IMR-90 (cell line): ENCODE results near the gene CACNA1D. TPM values are rescaled to one million over a fixed set of nuclear protein-coding genes. Genes with fewer than 3 reads are reported as not detected.

ENCODE experiments used
- ATAC-seq: fragments of 200-7000 bp; cut with Tn5 transposase; 2 replicates; pipeline ENCODE4 v1.9.1; 2020; ENCODE audit warnings: low read depth, mild to moderate bottlenecking, moderate library complexity
- BruUV-seq: library from RNA; stranded (reverse); fragments of 400-500 nt; replicated peaks from 2 replicates; lab custom pipeline; 2021; lab: Mats Ljungman, UMichigan
- CTCF ChIA-PET: fragments of 300-600 bp; formaldehyde crosslinking; extraction: SDS; loops from one replicate; lab custom pipeline; 2021; ENCODE audit warnings: antibody characterized with exemption; lab: Yijun Ruan, JAX
- POLR2A ChIA-PET: fragments of 300-600 bp; sonication (Branson Sonifier 250); formaldehyde crosslinking; loops from one replicate; lab custom pipeline; 2022; ENCODE audit warnings: antibody characterized with exemption; ENCODE audit not compliant: unreplicated experiment; lab: Charles Lee
- DNase-seq: peaks from one replicate; pipeline ENCODE4 v3.0.0; 2013
- H2AFZ ChIP-seq: replicated peaks from 2 replicates; pipeline ENCODE3; 2013; ENCODE audit warnings: low read length, mild to moderate bottlenecking; ENCODE audit not compliant: poor library complexity
- H2AK5ac ChIP-seq: 2 replicates; pipeline ENCODE4 v1.6.1; 2013; ENCODE audit warnings: low read depth, low read length, inconsistent platforms
- H2AK9ac ChIP-seq: replicated peaks from 2 replicates; pipeline ENCODE3; 2013; ENCODE audit warnings: mild to moderate bottlenecking, low read depth, low read length, moderate library complexity; ENCODE audit not compliant: poor library complexity
- H2BK120ac ChIP-seq: 2 replicates; pipeline ENCODE4 v1.6.1; 2013; ENCODE audit warnings: low read depth, low read length, inconsistent platforms
- H2BK15ac ChIP-seq: 3 replicates; pipeline ENCODE4 v1.6.1; 2013; ENCODE audit warnings: low read depth, low read length, inconsistent platforms
- H2BK20ac ChIP-seq: 2 replicates; pipeline ENCODE4 v1.6.1; 2013; ENCODE audit warnings: low read depth, mild to moderate bottlenecking, inconsistent platforms, low read length, moderate library complexity
- H2BK5ac ChIP-seq: 2 replicates; pipeline ENCODE4 v1.6.1; 2013; ENCODE audit warnings: mild to moderate bottlenecking, low read depth, low read length, inconsistent platforms; ENCODE audit not compliant: poor library complexity, severe bottlenecking
- H3K14ac ChIP-seq: replicated peaks from 2 replicates; pipeline ENCODE4 v1.6.1; 2013; ENCODE audit warnings: low read depth, low read length, inconsistent platforms
- H3K18ac ChIP-seq: 2 replicates; pipeline ENCODE4 v1.6.1; 2013; ENCODE audit warnings: low read depth, low read length, control low read depth
- H3K23ac ChIP-seq: 2 replicates; pipeline ENCODE4 v1.6.1; 2013; ENCODE audit warnings: low read depth, low read length, inconsistent platforms
- H3K27ac ChIP-seq: 2 replicates; pipeline ENCODE4 v1.5.1; 2013; ENCODE audit warnings: mild to moderate bottlenecking, control low read depth, low read length; ENCODE audit not compliant: insufficient read depth
- H3K27me3 ChIP-seq: 2 replicates; pipeline ENCODE4 v1.6.1; 2013; ENCODE audit warnings: low read length; ENCODE audit not compliant: control insufficient read depth, insufficient read depth
- H3K36me3 ChIP-seq: 2 replicates; pipeline ENCODE4 v1.6.1; 2013; ENCODE audit warnings: low read length, mixed read lengths; ENCODE audit not compliant: control insufficient read depth, insufficient read depth
- H3K4ac ChIP-seq: 2 replicates; pipeline ENCODE4 v1.6.1; 2013; ENCODE audit warnings: low read depth, low read length, inconsistent platforms
- H3K4me1 ChIP-seq: 2 replicates; pipeline ENCODE4 v1.6.1; 2013; ENCODE audit warnings: low read length, mixed read lengths; ENCODE audit not compliant: control insufficient read depth, insufficient read depth
- H3K4me2 ChIP-seq: 2 replicates; pipeline ENCODE4 v1.6.1; 2013; ENCODE audit warnings: low read depth, mild to moderate bottlenecking, control low read depth, low read length, moderate library complexity
- H3K4me3 ChIP-seq: 2 replicates; pipeline ENCODE4 v1.5.1; 2013; ENCODE audit warnings: low read depth, mild to moderate bottlenecking, control low read depth, low read length, moderate library complexity; ENCODE audit not compliant: insufficient read depth
- H3K56ac ChIP-seq: 2 replicates; pipeline ENCODE4 v1.6.1; 2013; ENCODE audit warnings: low read length, inconsistent platforms; ENCODE audit not compliant: insufficient read depth; ENCODE audit errors: extremely low read depth
- H3K79me1 ChIP-seq, 2 experiments: 2 replicates each; pipeline ENCODE4 v1.6.1; 2013; ENCODE audit warnings: low read length in 2 of 2, inconsistent platforms in 1 of 2, low read depth in 1 of 2
- H3K9ac ChIP-seq: 2 replicates; pipeline ENCODE4 v1.6.1; 2013; ENCODE audit warnings: low read depth, low read length, control low read depth
- H3K9me1 ChIP-seq: 2 replicates; pipeline ENCODE4 v1.6.1; 2013; ENCODE audit warnings: low read length, inconsistent platforms; ENCODE audit not compliant: insufficient read depth
- H3K9me3 ChIP-seq: 2 replicates; pipeline ENCODE4 v1.6.1; 2013; ENCODE audit warnings: low read length; ENCODE audit not compliant: control insufficient read depth, insufficient read depth
- H4K20me1 ChIP-seq: 2 replicates; pipeline ENCODE4 v1.6.1; 2013; ENCODE audit warnings: low read length, inconsistent platforms; ENCODE audit not compliant: insufficient read depth
- H4K5ac ChIP-seq: 2 replicates; pipeline ENCODE4 v1.6.1; 2013; ENCODE audit warnings: mild to moderate bottlenecking, low read depth, low read length, control low read depth
- H4K8ac ChIP-seq, 2 experiments: 2 replicates each; pipeline ENCODE4 v1.6.1; 2013; ENCODE audit warnings: low read depth in 2 of 2, low read length in 2 of 2, control low read depth in 1 of 2, inconsistent platforms in 1 of 2
- H4K91ac ChIP-seq: 2 replicates; pipeline ENCODE4 v1.6.1; 2013; ENCODE audit warnings: low read depth, low read length, inconsistent platforms; ENCODE audit not compliant: insufficient read depth
- CEBPB ChIP-seq: IDR thresholded peaks from 2 replicates; pipeline ENCODE4 v1.6.1; 2012; ENCODE audit warnings: low read depth, low read length, improper control_type of control experiment
- CHD1 ChIP-seq: IDR thresholded peaks from 2 replicates; pipeline ENCODE4 v1.6.1; 2012; ENCODE audit warnings: low read depth, low read length, improper control_type of control experiment
- FOS ChIP-seq: fragments of 150-350 bp; IDR thresholded peaks from 2 replicates; pipeline ENCODE4 v1.6.1; 2016; ENCODE audit warnings: low read depth, low read length
- MAFK ChIP-seq: IDR thresholded peaks from 2 replicates; pipeline ENCODE4 v1.6.1; 2012; ENCODE audit warnings: low read depth, low read length, improper control_type of control experiment
- MAZ ChIP-seq: IDR thresholded peaks from 2 replicates; pipeline ENCODE4 v1.6.1; 2012; ENCODE audit warnings: low read depth, mild to moderate bottlenecking, low read length, improper control_type of control experiment, moderate library complexity, borderline replicate concordance
- NFE2L2 ChIP-seq: fragments of 150-350 bp; IDR thresholded peaks from 2 replicates; pipeline ENCODE4 v1.6.1; 2016; ENCODE audit warnings: low read depth, mild to moderate bottlenecking, low read length
- POLR2A ChIP-seq: IDR thresholded peaks from 2 replicates; pipeline ENCODE4 v1.6.1; 2012; ENCODE audit warnings: mild to moderate bottlenecking, low read depth, low read length
- RAD21 ChIP-seq: IDR thresholded peaks from 2 replicates; pipeline ENCODE4 v1.6.1; 2012; ENCODE audit warnings: low read length, improper control_type of control experiment
- RFX5 ChIP-seq: IDR thresholded peaks from 2 replicates; pipeline ENCODE4 v1.8.0; 2012; ENCODE audit warnings: low read depth, mild to moderate bottlenecking, low read length, moderate library complexity
- WGBS, 2 experiments: methylation state at CpG; one replicate each; pipeline versions ENCODE4 v1.1.5 to v1.1.7; 2013; ENCODE audit warnings: missing lambda C conversion rate in 2 of 2; ENCODE audit not compliant: insufficient read length in 1 of 2; ENCODE audit errors: extremely low coverage in 2 of 2; 5-methylcytosine and 5-hydroxymethylcytosine counted together
- dilution Hi-C: fragments of 300-500 bp; cut with HindIII; formaldehyde crosslinking; loops from one replicate; pipeline ENCODE4 v1.14.3; 2018; ENCODE audit warnings: low sequenced_read_pairs; ENCODE audit not compliant: unreplicated experiment
- in situ Hi-C: fragments of 300-500 bp; cut with MboI; formaldehyde crosslinking; loops from 3 replicates; pipeline ENCODE4 v1.14.3; 2019; ENCODE audit warnings: low sequenced_read_pairs, inconsistent platforms, mixed read lengths
- intact Hi-C: fragments of 100-400 bp; cut with micrococcal nuclease; formaldehyde crosslinking; loops from 2 replicates; pipeline ENCODE4 v1.10.0; 2022
- polyA plus RNA-seq, 3 experiments: library from polyadenylated mRNA; depleted of rRNA; stranded (reverse); fragments of >200 nt; gene quantifications; 2 replicates each; pipeline ENCODE4 v1.2.3, GENCODE V29; 2012; ENCODE audit warnings: low replicate concordance in 1 of 3
- total RNA-seq: library from RNA; depleted of rRNA; stranded (reverse); fragments of >200 nt; gene quantifications from 2 replicates; pipeline ENCODE4 v1.2.3, GENCODE V29; 2012
- TF ChIP-seq, protein P1 (sequence below): conservative IDR thresholded peaks from 2 replicates; pipeline ENCODE4 v1.5.1; 2012; ENCODE audit warnings: mild to moderate bottlenecking, low read depth, low read length, improper control_type of control experiment
- TF ChIP-seq, protein P2 (sequence below): fragments of 150-350 bp; IDR thresholded peaks from 2 replicates; pipeline ENCODE4 v1.6.1; 2016; ENCODE audit warnings: low read depth, mild to moderate bottlenecking, low read length, moderate library complexity, borderline replicate concordance

CACNA1D gene
- total and polyA plus RNA-seq, 2 of the 4 experiments (the other 2 are of a cell fraction) = 0.07 TPM; not detected in 1

DNA sequence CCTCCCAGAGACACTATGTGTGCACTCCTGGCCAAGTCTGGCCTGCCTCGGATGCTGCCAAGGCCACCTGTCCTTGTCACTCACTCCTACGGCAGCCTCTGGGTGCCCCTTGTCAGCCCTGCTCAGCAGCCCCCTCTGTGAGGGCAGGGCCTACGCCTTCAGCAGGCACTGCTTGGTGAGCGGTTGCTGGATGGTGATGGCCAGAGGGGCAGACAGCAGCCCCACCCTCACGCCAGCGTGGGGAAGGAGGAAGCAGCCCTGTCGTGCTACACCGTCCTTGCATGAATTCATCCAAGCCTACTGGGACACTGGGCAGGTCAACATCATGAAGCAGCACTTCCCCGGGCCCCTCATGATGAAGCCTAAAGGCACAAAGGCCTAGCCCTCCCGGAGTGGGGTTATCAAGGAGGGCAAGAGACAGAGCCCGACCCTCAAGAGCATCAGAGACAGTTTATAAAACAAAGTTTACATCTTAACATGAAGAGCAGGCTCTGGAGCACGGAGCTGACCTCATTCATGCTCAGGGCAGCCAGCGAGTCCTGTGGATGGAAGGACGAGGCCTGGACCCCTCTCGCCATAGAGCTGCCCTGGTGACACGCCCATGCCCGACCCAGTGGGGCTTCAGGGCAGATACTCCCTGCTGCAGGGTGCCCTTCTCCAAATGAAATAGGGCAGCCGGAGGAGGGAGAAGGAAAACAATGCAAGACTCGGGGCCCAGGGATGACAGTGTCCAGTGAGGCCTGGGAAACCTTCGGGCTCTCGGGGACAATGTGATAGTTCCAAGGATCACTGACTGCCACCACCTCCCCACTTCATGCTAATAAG lies 326.6 kb downstream of the CACNA1D start:
- Histone ChIP-seq H2AK9ac (no peak overlapping the region), H3K36me3 (no peaks in the 10 kb centered on the region), H4K91ac (no peak overlapping the region), H3K4me1 (no peaks in the 10 kb centered on the region), H2AFZ (peak overlapping the region; percentile 39), H2BK120ac (no peak overlapping the region), H3K14ac (no peak overlapping the region), H3K27me3 (peaks cover 3% of the 10 kb centered on the region), H3K27ac (no peak overlapping the region), H3K18ac (no peak overlapping the region), H2BK5ac (no peak overlapping the region), H4K8ac (no peak overlapping the region), H2AK5ac (no peak overlapping the region), H3K56ac (no peak overlapping the region), H3K4me2 (no peak overlapping the region), H3K9ac (no peak overlapping the region), H3K4ac (no peak overlapping the region), H3K79me1 (no peaks in the 10 kb centered on the region), H2BK15ac (no peak overlapping the region), H3K4me3 (no peak overlapping the region), H4K20me1 (no peaks in the 10 kb centered on the region), H3K9me3 (no peaks in the 10 kb centered on the region), H3K9me1 (no peaks in the 10 kb centered on the region), H3K23ac (no peak overlapping the region), H2BK20ac (no peak overlapping the region), H4K5ac (no peak overlapping the region)
- 40% methylated on average over 2 of the region's 21 CpGs; no CpG with 5 or more reads in 1 of the 2 experiments for WGBS, 2 experiments
- ChIA-PET POLR2A (no interaction called here), CTCF (no interaction called here)
- dilution Hi-C loops (no loop called here), in situ Hi-C loops (no loop called here), intact Hi-C loops (no loop called here)
- TF ChIP-seq, protein P1, sequence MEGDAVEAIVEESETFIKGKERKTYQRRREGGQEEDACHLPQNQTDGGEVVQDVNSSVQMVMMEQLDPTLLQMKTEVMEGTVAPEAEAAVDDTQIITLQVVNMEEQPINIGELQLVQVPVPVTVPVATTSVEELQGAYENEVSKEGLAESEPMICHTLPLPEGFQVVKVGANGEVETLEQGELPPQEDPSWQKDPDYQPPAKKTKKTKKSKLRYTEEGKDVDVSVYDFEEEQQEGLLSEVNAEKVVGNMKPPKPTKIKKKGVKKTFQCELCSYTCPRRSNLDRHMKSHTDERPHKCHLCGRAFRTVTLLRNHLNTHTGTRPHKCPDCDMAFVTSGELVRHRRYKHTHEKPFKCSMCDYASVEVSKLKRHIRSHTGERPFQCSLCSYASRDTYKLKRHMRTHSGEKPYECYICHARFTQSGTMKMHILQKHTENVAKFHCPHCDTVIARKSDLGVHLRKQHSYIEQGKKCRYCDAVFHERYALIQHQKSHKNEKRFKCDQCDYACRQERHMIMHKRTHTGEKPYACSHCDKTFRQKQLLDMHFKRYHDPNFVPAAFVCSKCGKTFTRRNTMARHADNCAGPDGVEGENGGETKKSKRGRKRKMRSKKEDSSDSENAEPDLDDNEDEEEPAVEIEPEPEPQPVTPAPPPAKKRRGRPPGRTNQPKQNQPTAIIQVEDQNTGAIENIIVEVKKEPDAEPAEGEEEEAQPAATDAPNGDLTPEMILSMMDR = no peak
- TF ChIP-seq FOS (no peak), MAZ (no peak), NFE2L2 (no peak), RAD21 (no peak), MAFK (no peak), CHD1 (no peak), CEBPB (no peak), POLR2A (no peak), RFX5 (no peak)
- TF ChIP-seq, protein P2, sequence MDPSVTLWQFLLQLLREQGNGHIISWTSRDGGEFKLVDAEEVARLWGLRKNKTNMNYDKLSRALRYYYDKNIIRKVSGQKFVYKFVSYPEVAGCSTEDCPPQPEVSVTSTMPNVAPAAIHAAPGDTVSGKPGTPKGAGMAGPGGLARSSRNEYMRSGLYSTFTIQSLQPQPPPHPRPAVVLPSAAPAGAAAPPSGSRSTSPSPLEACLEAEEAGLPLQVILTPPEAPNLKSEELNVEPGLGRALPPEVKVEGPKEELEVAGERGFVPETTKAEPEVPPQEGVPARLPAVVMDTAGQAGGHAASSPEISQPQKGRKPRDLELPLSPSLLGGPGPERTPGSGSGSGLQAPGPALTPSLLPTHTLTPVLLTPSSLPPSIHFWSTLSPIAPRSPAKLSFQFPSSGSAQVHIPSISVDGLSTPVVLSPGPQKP = no peak
- no TSS peak for BruUV-seq
- no peak for DNase-seq
- no peak for ATAC-seq
